Loucy (cell line): ENCODE measurements around the gene VPS13D.

ENCODE experiments used
- CTCF ChIP-seq: fragments of 200-600 bp; sonication (generic); conservative IDR thresholded peaks from 2 replicates; pipeline ENCODE4 v1.5.1; 2014; ENCODE audit warnings: mild to moderate bottlenecking, antibody characterized with exemption, low read length
- EZH2phosphoT487 ChIP-seq: fragments of 200-600 bp; IDR thresholded peaks from 2 replicates; pipeline ENCODE4 v1.6.1; 2018; ENCODE audit warnings: antibody characterized with exemption, mild to moderate bottlenecking, moderate library complexity, borderline replicate concordance

- TF ChIP-seq CTCF (no peak), EZH2phosphoT487 (no peak)
These were observed 239.7 kb downstream of the VPS13D start for GRCh38 chr1:12469493-12469892.
